UCSD-AML1 (cell line): ENCODE results near the gene SUSD2.
A peak's percentile ranks its signal among the peaks of the same experiment; 100 is the strongest.
"Not testable (repeated sequence)": the region's sequence is repeated elsewhere in the genome, so short reads cannot be mapped to it uniquely, and the experiment has no call there.

Experiments used
- DNase-seq: peaks from one replicate; lab custom pipeline; 2025; ENCODE audit not compliant: unreplicated experiment; lab: John Stamatoyannopoulos, UW

The SUSD2 gene

DNA sequence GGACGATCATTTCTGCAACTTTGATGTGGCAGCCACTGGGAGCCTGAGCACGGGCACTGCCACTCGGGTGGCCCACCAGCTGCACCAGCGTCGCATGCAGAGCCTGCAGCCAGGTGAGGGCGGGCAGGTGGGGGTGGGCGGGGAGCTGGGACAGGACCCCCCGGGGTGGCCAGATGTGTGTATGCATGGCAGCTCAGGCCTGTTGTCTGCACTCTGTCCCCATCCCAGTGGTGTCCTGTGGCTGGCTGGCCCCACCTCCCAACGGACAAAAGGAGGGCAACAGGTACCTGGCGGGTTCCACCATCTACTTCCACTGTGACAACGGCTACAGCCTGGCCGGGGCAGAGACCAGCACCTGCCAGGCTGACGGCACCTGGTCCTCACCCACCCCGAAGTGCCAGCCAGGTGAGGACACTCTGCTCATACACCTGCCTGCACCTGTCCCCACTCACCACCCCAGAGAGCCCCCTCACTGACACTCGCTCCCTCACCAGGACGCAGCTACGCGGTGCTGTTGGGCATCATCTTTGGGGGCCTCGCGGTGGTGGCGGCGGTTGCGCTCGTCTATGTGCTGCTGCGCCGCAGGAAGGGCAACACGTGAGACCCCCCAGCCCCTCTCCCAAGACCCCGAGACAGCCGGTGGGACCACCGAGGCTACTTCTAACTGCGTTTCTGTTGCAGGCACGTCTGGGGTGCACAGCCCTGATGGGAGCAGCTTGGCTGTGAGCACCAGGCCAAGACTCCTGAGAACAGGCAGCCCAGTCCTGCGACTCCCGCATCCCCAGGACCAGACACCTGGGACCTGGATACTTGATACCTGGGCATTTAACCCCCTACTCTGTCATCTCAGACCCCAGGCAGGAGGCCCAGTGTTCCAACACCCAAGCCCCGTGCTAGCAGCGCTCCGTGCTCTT lies 6.7 kb downstream of the SUSD2 start:
- no peak for DNase-seq

GRCh38 chr22:24188705-24189248 lies 7.5 kb downstream of the SUSD2 start:
- DNase-seq, result no peak

GRCh38 chr22:24189249-24190158 lies 8.2 kb downstream of the SUSD2 start:
- DNase-seq, result peak; percentile 70

GRCh38 chr22:24190159-24190540 lies 8.9 kb downstream of the SUSD2 start:
- DNase-seq, result no peak

DNA sequence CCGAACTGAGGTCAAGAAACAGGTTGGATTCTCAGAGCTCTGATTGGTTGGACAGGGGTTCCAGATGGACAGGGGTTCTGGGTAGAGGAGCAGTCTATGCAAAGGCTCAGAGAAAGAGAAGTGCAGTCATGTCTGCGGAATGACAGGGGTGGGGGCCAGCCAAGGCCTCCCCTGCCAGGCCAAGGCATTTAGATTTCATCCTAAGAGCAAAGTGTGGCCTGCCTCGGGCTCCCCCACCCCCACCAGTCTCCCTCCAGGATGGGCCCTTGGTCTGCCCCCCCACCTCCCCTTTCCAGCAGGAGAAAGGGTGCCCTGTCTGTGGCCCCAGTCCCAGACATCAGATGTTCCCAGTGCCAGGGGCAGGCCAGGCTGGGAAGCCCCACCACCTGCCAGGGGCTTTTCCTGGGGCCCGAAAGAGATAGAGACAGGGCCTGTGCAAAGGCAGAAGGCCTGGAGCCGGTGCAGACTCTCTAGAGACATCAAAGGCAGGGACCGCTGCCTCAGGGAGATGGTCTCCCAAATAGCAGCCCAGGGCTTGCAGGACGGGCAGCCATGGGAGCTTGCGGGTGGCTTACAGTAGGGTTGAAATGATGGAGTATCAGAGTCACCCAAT lies 9.4 kb downstream of the SUSD2 start:
- DNase-seq, result no peak

- DNase-seq, result no peak
Measured at GRCh38 chr22:24191381-24191841, 10.1 kb downstream of the SUSD2 start.

DNA sequence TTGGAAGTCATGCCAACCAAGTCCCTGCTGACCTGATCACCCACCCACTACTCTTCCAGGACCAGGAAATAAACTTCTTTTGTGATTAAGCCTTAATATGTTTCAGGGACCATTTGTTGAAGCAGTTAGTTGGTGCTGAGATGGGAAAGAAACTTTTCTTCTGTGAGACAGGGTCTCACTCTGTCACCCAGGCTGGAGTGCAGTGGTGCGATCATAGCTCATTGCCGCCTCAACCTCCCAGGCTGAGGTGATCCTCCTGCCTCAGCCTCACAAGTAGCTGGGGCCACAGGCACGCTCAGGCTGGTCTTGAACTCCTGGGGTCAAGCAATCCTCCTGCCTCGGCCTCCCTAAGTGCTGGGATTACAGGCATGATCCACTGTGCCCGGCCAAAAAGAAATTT lies 10.6 kb downstream of the SUSD2 start:
- no peak for DNase-seq

DNA sequence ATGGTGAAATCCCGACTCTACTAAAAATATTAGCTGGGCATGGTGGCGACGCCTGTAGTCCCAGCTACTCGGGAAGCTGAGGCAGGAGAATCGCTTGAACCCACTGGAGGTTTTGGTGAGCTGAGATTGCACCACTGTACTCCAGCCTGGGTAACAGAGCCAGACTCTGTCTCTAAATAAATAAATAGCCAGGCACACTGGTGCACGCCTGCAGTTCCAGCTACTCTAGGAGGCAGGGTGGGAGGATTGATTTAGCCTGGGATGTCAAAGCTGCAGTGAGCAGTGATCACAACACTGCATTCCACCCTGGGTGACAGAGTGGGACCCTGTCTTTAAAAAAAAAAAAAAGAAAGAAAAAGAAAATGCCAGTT lies 17.4 kb downstream of the SUSD2 start:
- DNase-seq, result no peak

GRCh38 chr22:24200619-24201212 lies 19.4 kb downstream of the SUSD2 start:
- no peak for DNase-seq

DNA sequence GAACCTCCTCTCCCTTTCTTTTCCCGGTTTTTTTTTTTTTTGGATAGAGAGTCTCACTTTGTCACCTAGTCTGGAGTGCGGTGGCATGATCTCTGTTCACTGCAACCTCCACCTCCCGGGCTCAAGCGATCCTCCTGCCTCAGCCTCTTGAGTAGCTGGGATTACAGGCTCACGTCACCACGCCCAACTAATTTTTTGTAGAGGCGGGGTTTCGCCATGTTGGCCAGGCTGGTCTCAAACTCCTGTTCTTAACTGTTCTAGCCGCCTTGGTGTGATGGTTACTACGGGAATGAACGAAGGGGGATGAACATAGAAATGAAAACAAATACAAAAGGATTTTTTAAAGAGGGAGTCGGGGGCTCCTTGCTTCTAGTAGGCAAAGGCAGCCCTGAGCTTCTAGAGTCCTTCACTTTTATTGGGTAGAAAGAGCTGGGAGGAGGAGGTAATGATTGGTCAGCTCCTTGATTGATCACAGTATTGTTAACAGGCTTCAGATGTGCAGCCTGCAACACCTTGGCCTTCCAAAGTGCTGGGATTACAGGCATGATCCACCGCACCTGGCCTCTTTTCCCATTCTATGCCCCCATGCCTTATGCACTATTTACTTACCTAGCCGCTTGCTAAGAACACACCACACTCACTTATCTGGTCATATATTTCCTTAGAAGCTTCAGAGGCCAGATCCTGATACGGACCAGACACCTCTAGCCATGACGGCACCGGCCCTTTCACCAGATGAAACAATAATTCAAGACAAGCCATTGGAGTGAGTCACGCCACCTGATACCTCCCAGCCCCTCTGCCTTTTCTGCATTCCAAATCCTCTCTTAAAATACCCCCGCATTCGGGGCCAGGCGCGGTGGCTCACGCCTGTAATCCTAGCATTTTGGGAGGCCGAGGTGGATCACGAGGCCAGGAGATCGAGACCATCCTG lies 20.7 kb downstream of the SUSD2 start:
- no peak for DNase-seq

GRCh38 chr22:24203856-24204255 lies 22.6 kb downstream of the SUSD2 start:
- DNase-seq, result not testable (repeated sequence)

DNA sequence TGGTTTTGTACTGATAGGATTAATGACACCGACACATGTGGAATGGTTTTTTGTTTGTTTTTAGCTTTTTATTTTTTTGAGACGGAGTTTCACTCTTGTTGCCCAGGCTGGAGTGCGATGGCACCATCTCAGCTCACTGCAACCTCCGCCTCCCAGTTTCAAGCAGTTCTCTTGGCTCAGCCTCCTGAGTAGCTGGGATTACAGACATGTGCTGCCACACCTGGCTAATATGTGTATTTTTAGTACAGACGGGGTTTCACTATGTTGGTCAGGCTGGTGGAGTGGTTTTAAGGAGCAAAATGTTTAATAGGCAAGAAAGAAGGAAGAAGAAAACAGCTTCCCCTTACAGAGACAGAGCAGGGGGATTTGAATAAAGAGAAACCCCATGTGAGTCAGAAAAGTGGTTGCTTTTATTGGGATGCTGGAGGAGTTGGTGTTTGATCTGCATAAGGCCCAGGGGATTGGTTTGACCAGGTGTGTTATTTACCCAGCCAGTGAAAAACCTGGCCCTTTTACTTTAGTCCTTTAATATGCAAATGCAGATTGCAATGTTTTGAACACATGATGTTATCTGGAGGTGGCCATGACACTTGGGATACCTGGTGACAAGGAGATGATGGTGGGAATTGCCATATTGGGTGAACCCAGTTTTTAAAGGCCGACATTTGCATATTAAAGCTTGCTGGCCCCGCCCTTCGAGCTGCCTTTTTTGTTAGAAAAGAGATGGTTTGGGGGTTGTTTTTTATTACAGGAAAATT lies 24.3 kb downstream of the SUSD2 start:
- DNase-seq, result no peak

DNA sequence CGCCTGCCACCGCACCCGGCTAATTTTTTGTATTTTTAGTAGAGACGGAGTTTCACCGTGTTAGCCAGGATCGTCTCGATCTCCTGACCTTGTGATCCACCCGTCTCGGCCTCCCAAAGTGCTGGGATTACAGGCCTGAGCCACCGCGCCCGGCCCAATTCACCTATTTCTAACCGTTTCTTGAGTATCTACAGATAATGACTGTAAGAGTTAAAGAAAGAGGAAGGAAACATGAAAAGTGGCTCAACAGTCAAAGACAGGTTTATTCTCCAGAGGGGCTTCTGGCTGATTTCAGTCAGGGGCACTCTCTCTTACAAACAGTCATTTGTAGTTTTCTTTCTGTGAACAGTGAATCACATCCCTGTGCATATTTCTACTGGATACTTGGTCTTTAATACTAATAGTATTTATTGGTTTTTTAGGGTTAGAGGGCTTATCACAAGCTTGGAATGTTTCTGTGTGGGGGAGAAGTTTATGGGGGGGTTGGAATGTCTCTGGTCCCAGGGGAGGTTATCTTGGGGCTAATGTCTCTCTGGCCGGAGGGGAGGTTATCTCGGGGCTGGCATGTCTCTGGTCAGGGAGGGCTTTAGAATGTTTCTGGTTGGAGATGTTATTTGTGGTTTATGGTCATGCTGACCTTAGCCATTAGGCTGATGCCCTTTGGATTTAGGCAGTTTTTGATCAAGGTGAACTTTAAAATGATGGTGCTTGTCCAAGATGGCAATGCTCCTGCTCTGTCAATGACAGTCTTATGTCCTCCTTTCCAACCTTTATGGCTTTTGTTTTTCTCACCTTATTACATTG lies 25.4 kb downstream of the SUSD2 start:
- DNase-seq, result not testable (repeated sequence)

GRCh38 chr22:24207264-24208011 lies 26.2 kb downstream of the SUSD2 start:
- DNase-seq, result no peak

DNA sequence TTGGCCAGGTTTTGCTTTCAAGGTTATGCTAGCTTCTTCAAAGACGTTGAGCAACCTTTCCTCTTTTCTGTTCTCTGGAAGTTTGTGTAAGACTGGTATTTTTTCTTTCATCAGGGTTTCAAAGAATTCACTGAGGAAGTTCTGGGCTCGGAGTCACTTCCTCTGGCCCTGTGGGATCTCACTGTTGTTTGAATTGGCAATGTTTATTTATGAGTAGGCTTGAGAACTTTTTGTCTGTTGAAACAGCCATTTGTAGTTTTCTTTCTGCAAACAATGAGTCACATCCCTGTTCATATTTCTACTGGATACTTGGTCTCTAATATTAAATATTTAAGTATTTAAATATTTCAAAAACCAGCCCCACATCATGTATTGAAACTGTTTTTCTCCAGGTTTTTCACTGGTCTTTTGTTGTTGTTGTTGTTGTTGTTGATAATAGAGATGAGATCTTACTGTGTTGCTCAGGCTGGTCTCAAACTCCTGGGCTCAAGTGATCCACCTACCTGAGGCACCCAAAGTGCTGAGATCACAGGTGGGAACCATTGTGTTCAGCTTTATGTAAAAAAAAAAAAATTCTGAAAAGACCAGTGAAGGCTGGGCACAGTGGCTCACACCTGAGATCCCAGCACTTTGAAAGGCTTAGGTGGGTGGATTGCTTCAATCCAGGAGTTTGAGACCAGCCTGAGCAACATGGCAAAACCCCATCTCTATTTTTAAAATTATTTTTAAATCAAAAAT lies 26.9 kb downstream of the SUSD2 start:
- peak; percentile 30 for DNase-seq

DNA sequence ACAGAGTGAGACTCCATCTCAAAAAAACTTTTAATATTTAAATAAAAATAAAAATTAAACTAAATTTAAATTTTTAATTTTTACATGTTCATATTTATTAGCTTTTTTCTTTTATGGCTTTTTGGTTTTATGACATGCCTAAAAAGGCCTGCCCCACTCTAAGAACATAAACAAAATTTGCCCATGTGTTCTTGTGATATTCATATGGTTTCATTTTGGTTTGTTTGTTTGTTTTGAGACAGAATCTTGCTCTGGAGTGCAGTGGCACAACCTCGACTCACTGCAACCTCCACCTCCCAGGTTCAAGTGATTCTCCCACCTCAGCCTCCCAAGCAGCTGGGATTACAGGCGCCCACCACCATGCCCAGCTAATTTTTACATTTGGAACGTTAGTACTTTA lies 27.7 kb downstream of the SUSD2 start:
- DNase-seq, result no peak

DNA sequence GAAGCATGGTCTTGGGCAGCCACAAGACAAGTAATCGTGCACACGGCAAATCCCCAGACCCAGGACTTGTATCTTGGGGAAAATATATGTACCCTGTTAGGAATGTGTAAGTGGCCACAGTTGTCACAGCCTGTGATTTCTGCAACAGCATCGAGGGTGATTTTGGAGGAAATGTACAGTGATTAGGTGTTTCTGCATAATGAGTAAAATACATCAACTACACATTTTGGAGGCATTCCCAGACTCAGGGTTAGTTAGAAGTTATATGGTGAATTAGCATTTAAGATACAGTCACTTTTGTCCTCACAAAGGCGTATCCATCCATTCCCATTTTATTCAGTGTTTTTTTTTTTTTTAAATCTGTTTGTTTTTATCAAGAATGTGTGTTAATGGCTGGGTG lies 28.4 kb downstream of the SUSD2 start:
- DNase-seq, result no peak
